T1000 (cell line): Measurements from ENCODE around the gene TENM3.

Experiments used
- DNase-seq: peaks from one replicate; lab custom pipeline; 2025; ENCODE audit warnings: mixed read lengths; lab: John Stamatoyannopoulos, UW

TENM3 gene

GRCh38 chr4:182254026-182254780 is 11.0 kb downstream of the TENM3 start:
- DNase-seq, result no peak

GRCh38 chr4:182255441-182256190 is 12.4 kb downstream of the TENM3 start:
- no peak for DNase-seq

DNA sequence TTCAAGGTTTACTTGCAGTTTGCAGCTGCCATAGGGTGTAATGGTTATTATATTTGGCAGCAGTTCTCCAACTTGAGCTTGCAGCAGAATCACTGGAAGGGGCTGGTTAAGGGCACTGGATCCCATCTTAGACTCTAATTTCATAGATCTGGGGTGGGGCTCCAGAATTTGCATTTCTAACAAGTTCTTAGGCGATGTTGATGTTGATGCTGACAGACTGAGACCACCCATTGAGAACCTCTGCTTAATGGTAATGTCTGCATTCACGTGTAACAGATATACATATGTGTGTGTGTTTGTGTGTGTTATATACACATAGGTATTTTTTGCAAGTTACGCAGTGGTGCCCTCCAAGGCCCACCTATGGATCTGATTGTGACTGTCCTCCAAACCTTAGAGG is 13.8 kb downstream of the TENM3 start:
- DNase-seq, result no peak

DNA sequence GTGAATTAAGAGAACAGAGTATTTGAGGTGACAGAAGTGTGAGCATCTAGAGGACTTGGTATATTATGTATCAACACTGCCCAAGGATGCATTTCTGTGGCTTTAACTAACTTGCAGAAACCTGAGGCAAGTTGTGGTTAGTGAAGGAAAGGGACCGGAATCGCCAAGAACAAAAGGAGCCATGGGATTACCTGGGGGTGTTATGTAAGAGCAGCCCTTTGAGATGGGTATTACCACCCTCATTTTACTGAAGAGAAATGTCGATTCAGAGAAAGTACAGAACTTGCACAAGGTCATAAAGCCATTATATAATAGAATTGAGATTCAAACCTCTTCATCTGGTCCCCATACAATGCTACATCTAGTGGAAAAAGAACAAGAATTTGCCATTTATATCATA is 14.3 kb downstream of the TENM3 start:
- no peak for DNase-seq

- DNase-seq, result no peak
These were observed 15.3 kb downstream of the TENM3 start for GRCh38 chr4:182258441-182259000.

DNA sequence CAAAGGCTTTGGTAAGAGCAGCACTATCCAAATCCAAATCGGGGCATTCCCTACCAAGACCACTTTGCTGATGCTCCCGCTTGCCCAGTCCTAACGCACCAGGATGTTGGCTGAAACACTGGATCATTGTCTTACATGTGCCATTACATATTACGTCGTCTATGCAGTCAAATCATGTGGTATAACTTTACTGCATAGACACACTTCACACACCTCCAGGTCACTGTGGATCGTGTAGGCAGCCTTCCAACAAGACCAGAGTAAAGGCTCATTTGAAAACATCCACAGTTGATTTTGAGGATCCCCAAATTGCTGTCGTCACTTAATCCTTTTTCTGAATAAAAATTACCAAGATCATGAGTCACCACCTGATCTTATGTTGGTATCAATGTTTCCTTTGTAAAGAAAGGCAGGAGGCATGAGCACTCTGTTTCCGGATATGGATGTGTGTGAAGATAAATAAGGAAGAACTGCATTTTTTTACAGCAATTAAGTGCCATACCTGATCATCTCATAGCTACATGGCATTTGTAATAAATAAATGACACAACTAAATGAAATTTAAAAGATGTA is 18.5 kb downstream of the TENM3 start:
- no peak for DNase-seq

- no peak for DNase-seq
These were observed 20.4 kb downstream of the TENM3 start for GRCh38 chr4:182263562-182263961.

DNA sequence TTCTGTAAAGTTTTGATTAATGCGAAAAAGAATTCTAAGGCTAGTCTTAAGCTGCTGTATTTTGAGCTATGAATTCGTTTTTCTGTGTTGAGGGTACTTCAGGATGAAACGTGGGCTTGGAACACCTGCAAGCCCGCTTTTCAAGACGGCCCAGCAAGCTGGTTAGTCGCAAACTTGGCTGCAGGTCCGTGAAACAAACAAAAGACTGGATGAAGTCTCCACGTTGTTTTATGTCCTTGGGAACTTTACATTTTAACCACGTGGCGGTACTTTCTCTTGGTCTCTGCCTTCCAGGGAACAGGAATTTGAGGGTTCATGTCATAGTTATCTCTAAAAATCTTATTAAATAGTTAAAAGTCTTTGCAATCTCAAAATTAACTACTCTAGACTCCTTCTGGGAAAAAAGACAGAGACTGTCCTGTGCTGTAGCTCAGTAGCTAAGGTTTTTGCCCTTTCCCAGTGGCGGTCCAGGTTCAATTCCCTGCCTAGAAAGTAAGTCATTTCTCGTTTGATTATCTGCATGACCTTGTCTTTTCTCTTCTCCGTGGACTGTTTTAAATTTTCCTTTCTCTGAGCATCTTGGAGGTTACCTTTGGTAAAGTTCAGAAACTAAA is 21.0 kb downstream of the TENM3 start:
- no peak for DNase-seq

GRCh38 chr4:182265881-182266280 is 22.7 kb downstream of the TENM3 start:
- no peak for DNase-seq

- DNase-seq, result no peak
These were observed 23.8 kb downstream of the TENM3 start for GRCh38 chr4:182267048-182267447.

GRCh38 chr4:182268966-182269365 is 25.8 kb downstream of the TENM3 start:
- no peak for DNase-seq

- DNase-seq, result no peak
These were observed 28.5 kb downstream of the TENM3 start for GRCh38 chr4:182271731-182272130.

- no peak for DNase-seq
These were observed 28.9 kb downstream of the TENM3 start for GRCh38 chr4:182272151-182272550.

DNA sequence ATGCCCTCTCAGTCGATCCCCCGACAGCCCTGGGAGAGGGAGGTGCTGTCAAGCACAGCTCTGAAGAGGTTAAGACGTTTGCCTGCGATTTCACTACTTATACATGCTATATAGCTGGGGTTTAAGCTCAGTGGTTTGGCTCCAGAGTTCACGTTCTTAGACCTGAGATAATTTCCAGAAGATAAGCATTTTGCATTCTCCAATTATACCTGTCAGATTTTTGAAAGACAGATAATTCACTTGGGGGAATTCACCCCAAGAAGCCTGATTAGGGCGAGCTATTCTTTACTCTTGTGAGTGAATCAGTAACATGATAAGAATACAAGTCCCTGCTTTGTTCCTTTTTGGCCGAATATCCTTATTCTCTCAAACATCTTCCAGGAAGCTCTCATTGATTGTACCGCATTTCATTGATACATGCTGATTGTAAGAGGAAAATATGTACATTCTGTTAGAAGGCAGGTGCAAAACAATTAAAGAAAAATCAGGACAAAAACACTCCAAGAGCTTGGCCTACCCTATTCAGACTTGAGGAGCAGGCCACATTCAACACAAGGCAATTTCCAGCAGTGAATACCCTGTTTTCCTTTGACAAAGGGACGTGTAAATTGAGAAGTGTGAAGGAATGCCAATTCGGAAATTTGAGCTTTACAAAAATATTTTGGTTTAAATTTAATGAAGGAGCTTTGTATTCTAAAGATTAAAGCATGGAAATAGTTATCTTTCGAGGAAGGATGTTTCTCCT is 30.2 kb downstream of the TENM3 start:
- no peak for DNase-seq

- DNase-seq, result no peak
These were observed 33.3 kb downstream of the TENM3 start for GRCh38 chr4:182276210-182277109.

DNA sequence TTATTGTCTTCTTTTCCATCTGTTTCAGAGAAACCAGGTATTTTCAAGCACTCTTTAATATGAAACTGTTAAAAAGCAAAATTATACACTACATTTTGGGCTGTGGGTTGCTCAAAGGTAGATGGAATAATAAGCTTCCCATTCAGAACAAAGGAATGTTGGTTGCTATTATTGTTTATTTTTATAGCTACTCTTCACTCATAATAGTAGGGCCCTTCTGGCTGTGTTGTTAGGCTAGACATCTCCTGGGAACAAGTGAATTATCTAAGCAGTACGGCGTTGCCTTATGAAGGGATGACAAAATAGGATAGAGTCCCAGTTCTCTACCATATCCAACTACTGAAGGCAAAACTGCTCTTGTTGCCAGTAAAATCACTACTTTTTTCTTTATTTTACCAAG is 34.2 kb downstream of the TENM3 start:
- no peak for DNase-seq

DNA sequence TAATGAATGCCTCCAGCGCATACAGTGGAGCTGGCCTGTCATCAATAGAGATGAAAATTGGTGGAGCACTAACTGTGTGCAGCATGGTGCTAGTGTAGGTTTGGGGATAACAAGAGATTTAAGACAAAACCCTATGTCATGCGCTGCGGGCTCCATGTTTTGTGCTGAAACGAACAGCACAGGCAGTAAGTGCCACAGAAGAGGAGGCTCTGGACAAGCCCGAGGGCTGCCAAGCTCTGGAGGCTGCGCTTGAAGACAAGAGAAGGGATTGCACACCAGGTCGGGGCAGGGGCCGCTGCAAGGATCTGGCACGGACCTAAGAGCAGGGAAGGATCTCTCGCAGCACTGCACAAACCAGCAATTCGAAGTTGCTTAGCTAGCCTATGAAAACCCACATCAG is 35.5 kb downstream of the TENM3 start:
- DNase-seq, result no peak

GRCh38 chr4:182280436-182281111 is 37.4 kb downstream of the TENM3 start:
- no peak for DNase-seq

DNA sequence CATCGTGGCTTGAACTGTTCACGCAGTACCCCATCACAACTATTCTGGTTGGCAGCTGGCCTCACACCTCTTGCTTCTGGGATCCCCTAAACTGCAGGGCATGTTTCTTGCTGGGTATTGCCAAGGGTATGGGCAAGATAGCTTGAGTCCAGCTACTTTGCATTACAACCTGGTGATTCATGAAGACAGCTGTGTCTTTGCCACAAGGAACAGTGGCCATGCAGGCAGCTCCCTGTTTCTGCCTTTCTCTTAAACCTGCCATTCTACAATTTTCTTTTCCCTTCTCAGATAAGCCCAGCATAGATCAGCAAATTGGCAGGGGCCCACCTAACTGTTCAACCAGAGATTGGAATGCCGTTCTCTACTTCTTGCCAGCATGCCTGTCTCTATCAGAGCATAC is 42.8 kb downstream of the TENM3 start:
- no peak for DNase-seq

DNA sequence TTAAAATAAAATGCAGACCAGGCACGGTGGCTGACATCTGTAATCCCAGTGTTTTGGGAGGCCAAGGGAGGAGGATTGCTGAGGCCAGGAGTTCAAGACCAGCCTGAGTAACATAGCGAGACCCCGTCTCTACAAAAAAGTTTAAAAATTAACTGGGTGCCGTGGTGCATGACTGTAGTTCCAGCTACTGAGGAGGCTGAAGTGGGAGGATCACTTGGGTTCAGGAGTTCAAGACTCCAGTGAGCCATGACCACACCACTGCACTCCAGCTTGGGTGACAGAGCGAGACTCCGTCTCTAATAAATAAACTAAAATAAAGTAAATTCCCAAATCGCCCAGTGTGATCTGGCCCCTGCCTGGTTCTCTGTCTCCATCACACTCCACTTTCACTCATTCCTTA is 43.7 kb downstream of the TENM3 start:
- DNase-seq, result no peak
